Gastrocnemius medialis (tissue), 4 donors: ENCODE results near the gene TOMM40L.

Source experiments
- POLR2A ChIP-seq, 2 donors: fragments of 450-650 bp; IDR thresholded peaks; one replicate each; pipeline ENCODE4 v1.6.1; 2017; ENCODE audit warnings: antibody characterized with exemption in 2 of 2, mild to moderate bottlenecking in 2 of 2, moderate library complexity in 2 of 2
- TF ChIP-seq, protein P1 (sequence below), 5 experiments: fragments of 450-650 bp in 3 of 5; fragments of 200-600 bp in 2 of 5; sonication (generic) in 2 of 5; IDR thresholded peaks in 4 of 5; conservative IDR thresholded peaks in 1 of 5; 1 replicate in 4 of 5; 2 replicates in 1 of 5; pipeline ENCODE4 v1.5.1; 2016 to 2019; ENCODE audit warnings: antibody characterized with exemption in 5 of 5, mild to moderate bottlenecking in 3 of 5, moderate library complexity in 3 of 5

GRCh38 chr1:161196111-161196510 lies 29.7 kb upstream of the TOMM40L start:
- TF ChIP-seq, protein P1, sequence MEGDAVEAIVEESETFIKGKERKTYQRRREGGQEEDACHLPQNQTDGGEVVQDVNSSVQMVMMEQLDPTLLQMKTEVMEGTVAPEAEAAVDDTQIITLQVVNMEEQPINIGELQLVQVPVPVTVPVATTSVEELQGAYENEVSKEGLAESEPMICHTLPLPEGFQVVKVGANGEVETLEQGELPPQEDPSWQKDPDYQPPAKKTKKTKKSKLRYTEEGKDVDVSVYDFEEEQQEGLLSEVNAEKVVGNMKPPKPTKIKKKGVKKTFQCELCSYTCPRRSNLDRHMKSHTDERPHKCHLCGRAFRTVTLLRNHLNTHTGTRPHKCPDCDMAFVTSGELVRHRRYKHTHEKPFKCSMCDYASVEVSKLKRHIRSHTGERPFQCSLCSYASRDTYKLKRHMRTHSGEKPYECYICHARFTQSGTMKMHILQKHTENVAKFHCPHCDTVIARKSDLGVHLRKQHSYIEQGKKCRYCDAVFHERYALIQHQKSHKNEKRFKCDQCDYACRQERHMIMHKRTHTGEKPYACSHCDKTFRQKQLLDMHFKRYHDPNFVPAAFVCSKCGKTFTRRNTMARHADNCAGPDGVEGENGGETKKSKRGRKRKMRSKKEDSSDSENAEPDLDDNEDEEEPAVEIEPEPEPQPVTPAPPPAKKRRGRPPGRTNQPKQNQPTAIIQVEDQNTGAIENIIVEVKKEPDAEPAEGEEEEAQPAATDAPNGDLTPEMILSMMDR (IDR thresholded peaks at IDR 0.05 in 4 of 5, conservative IDR thresholded peaks at IDR 0.05 in 1 of 5): no peak
- no peak for TF ChIP-seq POLR2A (IDR thresholded peaks at IDR 0.05)
